ENCODE data around the gene MYO18A.

MYO18A gene

GRCh38 chr17:29124925-29125273, 55.3 kb downstream of the MYO18A start:
- no peak for DNase-seq (ENCODE audit: low read depth in 2 of 2)

DNA sequence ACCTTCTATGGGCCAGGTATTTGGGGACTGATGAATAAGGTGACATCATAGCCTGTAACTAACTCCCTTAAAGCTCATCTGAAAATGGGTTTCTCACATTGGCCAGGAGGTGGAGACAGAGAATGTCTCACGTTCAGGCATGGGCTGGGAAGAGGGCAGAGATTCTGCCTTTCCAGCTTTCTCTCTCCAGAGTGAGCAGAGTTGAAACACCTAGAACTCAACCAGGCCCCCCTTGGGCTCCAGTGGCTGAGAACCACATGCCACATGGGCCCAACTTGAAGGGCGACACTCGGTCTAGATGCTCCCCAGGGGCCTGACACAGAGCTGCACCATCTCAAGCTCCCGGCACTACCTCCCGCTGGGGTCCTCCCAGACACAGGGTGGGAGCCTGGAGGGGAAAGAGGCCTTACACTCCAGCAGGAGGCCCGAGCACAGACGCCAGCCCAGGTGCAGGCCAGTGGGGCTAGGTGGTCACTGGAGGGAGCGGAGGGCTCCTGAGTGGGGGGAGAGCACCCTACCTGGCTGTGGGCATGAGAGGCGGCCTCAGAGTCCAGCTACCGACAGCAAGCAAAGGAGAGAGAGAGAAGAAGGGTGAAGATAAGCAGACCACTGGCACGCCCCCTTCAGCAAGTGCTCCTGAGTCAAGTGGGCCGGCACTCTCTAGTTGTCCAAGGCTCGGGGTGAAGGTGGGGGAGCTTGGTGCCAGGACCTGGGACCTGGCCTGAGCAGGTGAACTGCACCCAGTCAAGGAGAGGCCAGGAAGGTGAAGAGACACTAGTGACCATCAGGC, 55.9 kb downstream of the MYO18A start:
- peak in 1 of 2 donors; percentile 17 for DNase-seq (ENCODE audit: low read depth in 2 of 2)

DNA sequence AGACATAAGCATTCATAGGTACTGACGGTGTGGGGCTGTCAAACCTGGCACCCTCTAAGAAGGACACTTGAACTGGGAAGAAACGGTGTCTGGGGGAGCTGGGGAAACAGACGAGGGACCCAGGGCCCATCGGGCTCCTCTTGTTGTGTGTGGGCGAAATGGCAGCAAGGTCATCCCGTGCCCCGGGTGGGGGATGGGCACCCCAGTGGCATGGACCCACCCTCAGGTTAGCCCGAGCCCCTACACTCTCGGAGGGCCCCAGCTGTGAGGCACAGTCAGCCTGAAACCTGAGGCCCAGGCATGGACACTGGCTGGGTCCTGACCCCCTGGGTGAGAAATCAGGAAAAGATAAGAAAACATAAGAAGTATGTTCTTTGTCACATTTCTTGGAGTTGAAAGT, 57.1 kb downstream of the MYO18A start:
- no peak for DNase-seq (ENCODE audit: low read depth in 2 of 2)

DNA sequence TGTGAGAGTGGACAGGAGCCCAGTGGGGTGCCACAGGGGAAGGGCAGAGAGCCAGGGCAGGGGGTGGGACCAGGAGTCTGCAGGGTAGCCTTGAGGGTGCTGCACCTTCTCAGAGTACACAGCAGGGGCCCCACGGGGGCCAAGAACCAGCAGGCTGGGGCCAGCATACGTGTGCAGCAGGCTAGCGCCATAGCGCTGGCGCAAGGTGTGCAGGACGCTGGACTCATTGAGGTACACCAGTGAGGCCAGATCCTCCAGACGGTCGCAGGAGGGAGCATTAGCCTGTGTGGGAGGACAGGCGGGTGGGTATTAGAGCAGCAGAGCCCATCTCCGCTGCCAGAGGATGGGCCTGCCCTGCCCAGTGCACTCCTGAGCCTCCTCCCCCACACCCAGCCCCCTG, 58.8 kb downstream of the MYO18A start:
- no peak for DNase-seq (ENCODE audit: low read depth in 2 of 2)

GRCh38 chr17:29120433-29120832, 59.8 kb downstream of the MYO18A start:
- DNase-seq (ENCODE audit: low read depth in 2 of 2) = no peak

DNA sequence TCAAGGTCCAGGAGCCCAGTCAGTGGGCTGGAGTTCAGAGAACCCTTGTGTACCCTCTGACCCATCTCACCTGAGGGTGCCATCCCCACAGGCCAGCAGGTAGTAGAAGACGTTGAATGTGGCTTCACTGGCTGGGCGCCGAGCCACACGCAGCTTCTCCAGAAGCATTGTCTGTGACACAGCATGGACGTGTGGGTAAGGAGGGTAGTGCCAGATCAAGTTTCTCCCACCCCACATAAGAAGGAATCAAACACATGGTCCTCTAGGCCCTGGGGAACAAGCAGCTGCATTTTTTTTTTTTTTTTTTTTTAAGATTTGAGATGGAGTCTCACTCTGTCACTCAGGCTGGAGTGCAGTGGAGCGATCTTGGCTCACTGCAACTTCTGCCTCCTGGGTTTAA, 60.9 kb downstream of the MYO18A start:
- no peak for DNase-seq (ENCODE audit: low read depth in 2 of 2)

- DNase-seq (ENCODE audit: low read depth in 2 of 2) = peak; percentile 50 to 54
Observed at GRCh38 chr17:29116804-29117753, 63.1 kb downstream of the MYO18A start.

- DNase-seq (ENCODE audit: low read depth in 2 of 2) = no peak
Observed at GRCh38 chr17:29115961-29116803, 64.0 kb downstream of the MYO18A start.

DNA sequence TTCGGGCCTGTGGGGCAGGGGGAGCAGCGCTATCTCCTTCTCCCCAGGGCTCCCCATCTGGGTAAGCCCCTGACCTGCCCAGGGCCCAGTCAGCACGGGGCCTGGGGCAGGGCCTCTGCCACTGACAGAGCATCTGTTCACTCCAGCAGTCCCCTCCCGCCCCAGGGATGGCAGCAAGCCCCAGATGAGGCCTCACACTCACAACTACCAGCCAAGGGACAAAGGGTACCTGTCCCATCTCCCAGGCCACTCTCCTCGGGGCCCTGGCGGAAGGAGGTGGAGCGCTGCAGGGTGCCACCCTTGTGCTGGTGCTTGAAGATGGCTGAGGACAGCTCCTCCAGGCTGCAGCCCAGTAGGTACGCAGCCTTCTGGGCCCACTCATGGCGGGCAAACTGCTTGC, 64.8 kb downstream of the MYO18A start:
- no peak for DNase-seq (ENCODE audit: low read depth in 2 of 2)

GRCh38 chr17:29114141-29114540, 66.1 kb downstream of the MYO18A start:
- DNase-seq (ENCODE audit: low read depth in 2 of 2) = no peak

GRCh38 chr17:29113334-29113733, 66.9 kb downstream of the MYO18A start:
- DNase-seq (ENCODE audit: low read depth in 2 of 2) = no peak

DNA sequence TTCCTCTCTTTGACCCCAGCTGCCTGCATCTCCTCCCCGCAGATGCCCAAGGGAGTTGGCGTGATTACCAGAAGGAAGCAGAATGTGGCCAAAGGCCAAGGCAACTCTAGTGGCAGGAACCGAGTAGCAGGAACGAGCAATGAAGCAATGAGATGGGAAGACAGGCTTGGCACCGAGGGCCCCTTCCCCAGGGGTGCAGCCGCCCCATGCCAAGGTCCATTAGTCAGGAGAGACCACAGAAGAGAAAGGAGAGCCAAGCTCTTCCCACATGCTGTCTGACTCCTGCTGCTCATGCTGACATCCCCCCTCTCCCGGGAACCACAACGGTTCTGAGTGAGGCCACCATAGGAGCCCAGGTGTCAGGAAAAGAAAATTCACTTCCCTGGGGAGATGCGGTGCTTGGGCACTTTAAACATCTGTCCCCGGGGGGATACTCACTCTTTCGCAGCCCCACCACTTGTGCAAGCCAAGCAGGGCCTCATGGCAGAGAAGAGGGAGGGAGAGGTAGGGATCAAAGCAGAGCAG, 67.4 kb downstream of the MYO18A start:
- DNase-seq (ENCODE audit: low read depth in 2 of 2) = no peak

DNA sequence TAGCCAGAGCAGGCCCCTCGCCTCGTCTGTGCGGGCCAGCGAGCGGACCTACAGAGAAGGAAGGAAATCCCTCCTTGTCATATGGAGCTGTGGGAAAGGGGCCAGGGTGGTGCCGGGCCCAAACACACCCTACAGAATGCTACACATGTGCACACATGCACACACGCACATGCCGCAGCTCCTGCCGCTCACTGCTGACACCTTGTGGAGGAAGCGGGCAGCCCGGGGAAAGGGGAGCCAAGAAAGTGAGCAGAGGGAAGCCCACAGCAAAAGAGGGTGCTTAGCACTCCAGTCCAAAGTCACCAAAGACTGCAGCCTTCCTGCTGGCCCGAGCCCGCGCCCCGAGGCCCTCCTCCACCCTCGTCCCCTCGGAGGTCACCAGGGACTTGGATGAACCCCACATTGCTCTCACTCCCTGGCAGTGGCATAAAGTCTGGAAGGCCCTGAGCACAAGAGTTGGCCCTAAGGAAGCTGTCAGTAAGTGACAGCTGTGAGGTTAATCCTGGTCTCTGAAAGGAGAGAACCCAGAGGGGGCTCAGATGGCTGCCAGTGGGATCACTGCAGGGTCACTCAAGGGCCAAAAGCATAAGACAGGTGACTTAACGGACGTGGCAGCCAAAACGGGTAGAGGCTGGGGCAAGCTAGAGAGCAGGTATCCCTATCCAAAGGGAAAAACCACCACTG, 68.2 kb downstream of the MYO18A start:
- peak; percentile 35 to 47 for DNase-seq (ENCODE audit: low read depth in 2 of 2)

- DNase-seq (ENCODE audit: low read depth in 2 of 2) = no peak
Observed at GRCh38 chr17:29110372-29110757, 69.8 kb downstream of the MYO18A start.

GRCh38 chr17:29109477-29110371, 70.5 kb downstream of the MYO18A start:
- DNase-seq (ENCODE audit: low read depth in 2 of 2) = no peak

DNA sequence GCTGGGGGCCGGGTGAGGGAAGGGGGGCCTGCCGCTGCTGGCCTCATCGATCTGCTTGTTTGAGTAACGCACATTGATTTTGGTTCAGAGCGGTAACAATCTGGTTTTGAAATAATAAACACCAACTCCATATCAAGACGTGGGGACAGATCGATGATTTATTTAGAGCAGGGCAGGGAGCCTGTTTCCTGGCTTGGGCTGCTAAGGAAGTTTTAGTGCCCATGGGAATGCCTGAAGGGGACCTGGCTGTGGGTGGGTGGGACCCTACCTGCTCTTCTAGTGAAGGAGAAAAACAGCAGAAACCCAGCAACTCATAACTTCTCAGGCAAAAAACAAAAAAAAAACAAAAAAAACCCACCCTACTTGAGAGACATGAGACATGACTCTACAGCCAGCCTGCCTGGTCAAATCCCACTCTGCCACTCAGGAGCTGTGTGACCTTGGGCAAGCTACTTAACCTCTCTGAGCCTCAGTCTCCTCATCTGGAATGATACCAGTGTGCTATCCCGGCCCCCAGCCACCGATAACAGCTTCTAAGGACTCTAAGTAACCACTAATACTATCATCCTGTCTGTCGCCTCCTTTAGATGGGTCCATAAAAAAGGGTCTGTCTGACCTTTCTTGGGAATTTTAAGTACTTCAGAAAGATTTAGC, 71.2 kb downstream of the MYO18A start:
- no peak for DNase-seq (ENCODE audit: low read depth in 2 of 2)

- DNase-seq (ENCODE audit: low read depth in 2 of 2) = no peak
Observed at GRCh38 chr17:29107933-29108822, 72.0 kb downstream of the MYO18A start.

DNA sequence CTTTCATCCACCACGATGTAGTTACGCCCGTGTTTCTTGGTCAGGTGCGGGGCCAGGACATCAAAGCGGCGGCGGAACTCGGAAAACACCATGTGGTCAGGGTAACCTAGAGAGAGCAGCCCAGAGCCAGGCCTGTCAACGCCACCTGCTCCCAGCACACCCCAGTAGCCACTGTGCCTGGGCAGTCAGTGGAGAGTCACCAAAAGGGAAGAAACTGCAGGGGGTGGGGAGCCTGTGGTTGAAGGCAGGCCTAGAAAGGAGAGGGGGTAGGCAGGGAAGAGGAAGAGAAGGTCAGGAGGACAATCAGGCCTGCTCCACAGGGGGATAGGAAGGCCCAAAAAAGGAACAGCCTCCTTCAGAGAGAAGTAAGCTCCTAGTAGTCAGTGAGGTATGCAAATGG, 73.1 kb downstream of the MYO18A start:
- DNase-seq (ENCODE audit: low read depth in 2 of 2) = no peak

DNA sequence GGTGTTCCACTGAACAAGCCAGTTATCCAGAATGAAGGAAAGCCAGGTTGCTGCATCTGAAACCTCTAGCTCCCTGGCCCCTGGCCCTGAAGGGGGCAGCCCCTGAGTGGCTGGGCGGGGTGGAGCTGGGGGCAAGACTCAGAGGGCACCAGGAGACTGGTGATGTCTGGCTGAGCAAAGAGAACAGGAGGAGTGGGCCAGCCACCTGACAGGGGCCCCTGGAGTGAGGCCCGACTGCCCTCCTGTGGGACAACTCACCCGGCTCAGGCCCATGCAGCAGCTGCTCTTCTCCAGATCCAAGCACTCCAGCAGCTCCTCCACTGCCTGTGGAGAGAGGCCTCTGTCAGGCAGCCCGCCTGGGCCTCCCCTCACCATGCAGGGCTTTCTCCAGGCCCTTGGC, 76.9 kb downstream of the MYO18A start:
- no peak for DNase-seq (ENCODE audit: low read depth in 2 of 2)
